ENCODE results near the gene MCUR1.

The MCUR1 gene

GRCh38 chr6:13769034-13769654 lies 45.2 kb downstream of the MCUR1 start:
- TF ChIP-seq TAF1 (IDR thresholded peaks at IDR 0.05; ENCODE audit: low read depth) = no peak
- TF ChIP-seq, protein P1, sequence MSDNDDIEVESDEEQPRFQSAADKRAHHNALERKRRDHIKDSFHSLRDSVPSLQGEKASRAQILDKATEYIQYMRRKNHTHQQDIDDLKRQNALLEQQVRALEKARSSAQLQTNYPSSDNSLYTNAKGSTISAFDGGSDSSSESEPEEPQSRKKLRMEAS (IDR thresholded peaks at IDR 0.05) = no peak
- TF ChIP-seq, protein P2, sequence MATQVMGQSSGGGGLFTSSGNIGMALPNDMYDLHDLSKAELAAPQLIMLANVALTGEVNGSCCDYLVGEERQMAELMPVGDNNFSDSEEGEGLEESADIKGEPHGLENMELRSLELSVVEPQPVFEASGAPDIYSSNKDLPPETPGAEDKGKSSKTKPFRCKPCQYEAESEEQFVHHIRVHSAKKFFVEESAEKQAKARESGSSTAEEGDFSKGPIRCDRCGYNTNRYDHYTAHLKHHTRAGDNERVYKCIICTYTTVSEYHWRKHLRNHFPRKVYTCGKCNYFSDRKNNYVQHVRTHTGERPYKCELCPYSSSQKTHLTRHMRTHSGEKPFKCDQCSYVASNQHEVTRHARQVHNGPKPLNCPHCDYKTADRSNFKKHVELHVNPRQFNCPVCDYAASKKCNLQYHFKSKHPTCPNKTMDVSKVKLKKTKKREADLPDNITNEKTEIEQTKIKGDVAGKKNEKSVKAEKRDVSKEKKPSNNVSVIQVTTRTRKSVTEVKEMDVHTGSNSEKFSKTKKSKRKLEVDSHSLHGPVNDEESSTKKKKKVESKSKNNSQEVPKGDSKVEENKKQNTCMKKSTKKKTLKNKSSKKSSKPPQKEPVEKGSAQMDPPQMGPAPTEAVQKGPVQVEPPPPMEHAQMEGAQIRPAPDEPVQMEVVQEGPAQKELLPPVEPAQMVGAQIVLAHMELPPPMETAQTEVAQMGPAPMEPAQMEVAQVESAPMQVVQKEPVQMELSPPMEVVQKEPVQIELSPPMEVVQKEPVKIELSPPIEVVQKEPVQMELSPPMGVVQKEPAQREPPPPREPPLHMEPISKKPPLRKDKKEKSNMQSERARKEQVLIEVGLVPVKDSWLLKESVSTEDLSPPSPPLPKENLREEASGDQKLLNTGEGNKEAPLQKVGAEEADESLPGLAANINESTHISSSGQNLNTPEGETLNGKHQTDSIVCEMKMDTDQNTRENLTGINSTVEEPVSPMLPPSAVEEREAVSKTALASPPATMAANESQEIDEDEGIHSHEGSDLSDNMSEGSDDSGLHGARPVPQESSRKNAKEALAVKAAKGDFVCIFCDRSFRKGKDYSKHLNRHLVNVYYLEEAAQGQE (IDR thresholded peaks at IDR 0.05; ENCODE audit: low read depth) = no peak
- TF ChIP-seq CEBPB (IDR thresholded peaks at IDR 0.05) = no peak
- no peak for TF ChIP-seq EP300 (IDR thresholded peaks at IDR 0.05; ENCODE audit: borderline replicate concordance)
- TF ChIP-seq CREB1 (IDR thresholded peaks at IDR 0.05; ENCODE audit: low read depth) = no peak
- TF ChIP-seq FOXM1 (IDR thresholded peaks at IDR 0.05; ENCODE audit: borderline replicate concordance, low read depth) = no peak
- TF ChIP-seq TCF12 (IDR thresholded peaks at IDR 0.05; ENCODE audit: low read depth) = no peak
- TF ChIP-seq YY1 (IDR thresholded peaks at IDR 0.05; ENCODE audit: low read depth) = no peak
- no peak for TF ChIP-seq USF1 (IDR thresholded peaks at IDR 0.05)

DNA sequence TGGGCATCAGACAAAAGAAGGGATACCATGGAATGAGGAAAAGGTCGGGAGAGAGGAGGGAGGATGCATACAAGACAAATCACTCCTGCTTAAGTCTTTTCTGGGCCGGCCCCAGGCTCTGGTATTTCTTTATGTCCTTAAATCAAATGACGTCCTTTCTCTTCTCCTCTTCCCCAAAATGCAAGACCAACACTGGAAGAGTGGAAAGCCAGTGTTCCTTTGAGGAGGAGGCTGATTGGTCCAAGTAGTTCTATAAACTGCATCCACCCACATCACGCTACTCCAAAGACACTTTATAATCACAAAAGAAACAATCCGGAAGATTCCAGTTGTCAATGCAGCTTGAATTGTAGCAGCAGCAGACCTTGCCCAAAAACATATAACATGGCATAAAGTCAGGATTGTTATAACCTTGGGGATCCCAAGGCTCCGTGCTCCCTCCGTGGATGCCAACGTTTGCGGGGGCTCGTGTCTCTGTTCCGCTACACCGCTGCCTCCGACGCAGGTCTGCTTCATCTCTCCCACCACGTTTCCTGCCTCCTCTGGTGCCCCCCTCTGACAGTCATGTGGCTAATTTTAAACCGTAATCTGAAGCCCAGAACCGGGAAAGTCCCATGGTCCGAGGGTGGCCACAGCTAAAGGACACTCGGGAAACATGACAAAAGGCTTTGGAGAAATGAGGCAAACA lies 47.1 kb downstream of the MCUR1 start:
- TF ChIP-seq RAD21 (IDR thresholded peaks at IDR 0.05; ENCODE audit: low read depth) = peak; percentile 8; the same call in 1 of the 2 replicates
- TF ChIP-seq, protein P2 (IDR thresholded peaks at IDR 0.05; ENCODE audit: low read depth) = no peak

DNA sequence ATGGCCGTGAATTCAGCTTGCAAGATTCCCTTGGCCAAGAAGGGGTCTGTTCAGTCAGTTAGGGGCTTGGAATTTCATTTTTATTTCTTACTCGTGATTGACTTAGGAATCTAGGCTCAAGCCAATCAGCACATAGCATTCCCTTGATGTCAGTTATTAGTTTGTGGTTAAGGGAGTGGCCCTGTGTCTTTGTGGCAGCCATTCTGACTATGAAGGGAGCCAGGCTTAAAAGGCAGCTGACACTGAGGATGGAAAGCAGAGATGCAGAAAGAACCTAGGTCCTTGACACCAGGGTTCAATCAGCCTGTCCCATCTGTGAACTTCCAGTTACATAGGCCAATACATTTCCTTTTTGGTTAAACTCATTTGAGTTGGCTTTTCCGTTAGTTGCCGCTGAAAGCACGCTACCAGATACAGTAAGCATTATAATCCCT lies 48.1 kb downstream of the MCUR1 start:
- TF ChIP-seq TCF12 (IDR thresholded peaks at IDR 0.05; ENCODE audit: low read depth) (no peak), ZBTB7A (IDR thresholded peaks at IDR 0.05; ENCODE audit: low read depth) (no peak), EP300 (IDR thresholded peaks at IDR 0.05; ENCODE audit: borderline replicate concordance) (no peak), EGR1 (IDR thresholded peaks at IDR 0.05) (no peak), RAD21 (IDR thresholded peaks at IDR 0.05; ENCODE audit: low read depth) (no peak), YY1 (IDR thresholded peaks at IDR 0.05; ENCODE audit: low read depth) (no peak), FOXM1 (IDR thresholded peaks at IDR 0.05; ENCODE audit: borderline replicate concordance, low read depth) (no peak), CREB1 (IDR thresholded peaks at IDR 0.05; ENCODE audit: low read depth) (no peak), USF1 (IDR thresholded peaks at IDR 0.05) (no peak), CEBPB (IDR thresholded peaks at IDR 0.05) (no peak)
- TF ChIP-seq, protein P2 (IDR thresholded peaks at IDR 0.05; ENCODE audit: low read depth) = no peak

GRCh38 chr6:13765570-13765969 lies 48.8 kb downstream of the MCUR1 start:
- no peak for TF ChIP-seq ZBTB7A (IDR thresholded peaks at IDR 0.05; ENCODE audit: low read depth)
- TF ChIP-seq TCF12 (IDR thresholded peaks at IDR 0.05; ENCODE audit: low read depth) = no peak
- TF ChIP-seq CREB1 (IDR thresholded peaks at IDR 0.05; ENCODE audit: low read depth) = no peak

GRCh38 chr6:13764996-13765395 lies 49.4 kb downstream of the MCUR1 start:
- TF ChIP-seq TEAD4 (IDR thresholded peaks at IDR 0.05) (no peak), USF1 (IDR thresholded peaks at IDR 0.05) (no peak), ZBTB7A (IDR thresholded peaks at IDR 0.05; ENCODE audit: low read depth) (no peak), NFIC (IDR thresholded peaks at IDR 0.05) (no peak), FOXM1 (IDR thresholded peaks at IDR 0.05; ENCODE audit: borderline replicate concordance, low read depth) (no peak), CEBPB (IDR thresholded peaks at IDR 0.05) (no peak), EGR1 (IDR thresholded peaks at IDR 0.05) (no peak)
- TF ChIP-seq, protein P1 (IDR thresholded peaks at IDR 0.05) = no peak
